AG10803 (cell line): ENCODE measurements around the gene DIO1.
A peak's percentile ranks its signal among the peaks of the same experiment; 100 is the strongest.

Experiments
- DNase-seq: peaks from one replicate; pipeline ENCODE4 v3.0.0; 2010; ENCODE audit warnings: low read depth
- H3K4me3 ChIP-seq: 2 replicates; pipeline ENCODE4 v1.5.1; 2011; ENCODE audit warnings: mild to moderate bottlenecking, low read length, control low read depth
- TF ChIP-seq, protein P1 (sequence below): conservative IDR thresholded peaks from 2 replicates; pipeline ENCODE4 v1.5.1; 2011; ENCODE audit warnings: mild to moderate bottlenecking, low read length, control low read depth, inconsistent platforms

DIO1 gene

DNA sequence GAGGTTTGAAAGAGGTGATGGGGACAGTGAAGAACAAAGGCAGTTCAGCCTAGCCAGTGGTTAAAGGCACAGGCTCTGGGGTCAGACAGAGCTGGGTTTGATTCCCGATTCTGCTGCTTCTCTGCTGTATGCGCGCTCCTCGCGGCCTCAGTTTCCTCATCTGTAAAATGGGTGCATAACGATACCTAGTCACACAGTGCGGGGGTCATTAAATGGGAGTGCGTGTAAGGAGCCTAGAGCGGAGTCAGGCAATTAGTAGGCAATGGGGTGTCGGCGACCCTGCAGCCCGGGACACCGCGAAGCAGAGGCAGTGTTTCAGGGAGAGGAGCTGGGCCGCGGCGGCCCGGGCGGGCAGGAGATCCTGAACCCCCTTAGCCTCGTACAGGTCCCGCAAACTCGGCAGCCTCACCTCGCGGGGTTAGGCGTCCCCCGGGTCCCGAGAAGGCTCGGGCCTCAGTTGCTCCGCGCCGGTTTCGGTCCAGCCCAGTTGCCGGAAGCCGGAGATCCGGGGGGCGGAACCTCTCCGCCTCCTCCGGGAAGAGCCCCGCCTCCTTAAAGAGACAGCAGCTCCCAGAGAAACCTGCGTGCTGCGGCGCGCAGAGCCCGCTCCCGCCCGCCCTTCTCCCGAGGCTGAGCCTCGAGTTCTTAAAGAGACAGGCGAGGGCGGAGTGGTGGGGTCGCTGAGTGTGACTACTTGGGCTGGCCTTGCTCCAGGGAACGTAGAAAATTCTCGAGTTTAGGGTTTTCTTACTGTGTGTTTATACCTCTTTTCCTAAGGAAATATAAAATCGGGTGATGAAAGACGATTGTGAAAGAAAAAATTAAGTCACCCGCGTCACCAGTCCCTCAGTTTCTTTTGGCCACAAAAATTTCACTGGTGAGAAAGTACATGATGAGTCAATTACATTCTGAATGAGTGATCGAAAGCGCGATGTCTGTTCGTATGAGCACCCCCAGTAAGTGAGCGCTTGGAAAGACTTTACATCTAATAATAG is 4.4 kb upstream of the DIO1 start, which contains the start of gene YIPF1:
Gene YIPF1, minus strand, starts transcription at position 494 of the 995 bp plus-strand sequence. CDS start 860 bp downstream, outside the sequence.
- peak within 1 kb of the TSS; percentile 96 for H3K4me3 ChIP-seq
- TF ChIP-seq, protein P1, sequence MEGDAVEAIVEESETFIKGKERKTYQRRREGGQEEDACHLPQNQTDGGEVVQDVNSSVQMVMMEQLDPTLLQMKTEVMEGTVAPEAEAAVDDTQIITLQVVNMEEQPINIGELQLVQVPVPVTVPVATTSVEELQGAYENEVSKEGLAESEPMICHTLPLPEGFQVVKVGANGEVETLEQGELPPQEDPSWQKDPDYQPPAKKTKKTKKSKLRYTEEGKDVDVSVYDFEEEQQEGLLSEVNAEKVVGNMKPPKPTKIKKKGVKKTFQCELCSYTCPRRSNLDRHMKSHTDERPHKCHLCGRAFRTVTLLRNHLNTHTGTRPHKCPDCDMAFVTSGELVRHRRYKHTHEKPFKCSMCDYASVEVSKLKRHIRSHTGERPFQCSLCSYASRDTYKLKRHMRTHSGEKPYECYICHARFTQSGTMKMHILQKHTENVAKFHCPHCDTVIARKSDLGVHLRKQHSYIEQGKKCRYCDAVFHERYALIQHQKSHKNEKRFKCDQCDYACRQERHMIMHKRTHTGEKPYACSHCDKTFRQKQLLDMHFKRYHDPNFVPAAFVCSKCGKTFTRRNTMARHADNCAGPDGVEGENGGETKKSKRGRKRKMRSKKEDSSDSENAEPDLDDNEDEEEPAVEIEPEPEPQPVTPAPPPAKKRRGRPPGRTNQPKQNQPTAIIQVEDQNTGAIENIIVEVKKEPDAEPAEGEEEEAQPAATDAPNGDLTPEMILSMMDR = no peak
- DNase-seq = peak; percentile 86

DNA sequence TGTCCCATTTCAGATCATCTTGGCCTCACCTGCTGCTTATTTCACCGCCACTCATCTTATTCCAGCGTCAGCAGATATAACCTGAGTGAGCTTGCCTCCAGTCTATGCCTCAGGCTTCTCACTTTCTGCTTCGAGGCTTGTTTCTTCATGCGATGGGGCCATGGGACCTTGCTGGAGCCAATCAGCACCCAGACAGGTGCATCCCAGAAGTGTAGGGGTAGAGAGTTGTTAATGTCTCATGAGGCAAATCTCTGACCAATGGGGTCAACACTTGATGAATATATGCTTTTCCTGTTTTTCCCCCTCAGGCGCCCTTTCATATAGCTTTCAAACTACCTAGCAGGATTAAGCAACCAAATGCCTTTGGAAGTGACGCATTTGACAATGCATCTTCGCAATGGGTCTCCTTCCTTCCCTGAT is 3.5 kb upstream of the DIO1 start:
- TF ChIP-seq, protein P1 = no peak
- peak overlapping the region; percentile 96 for H3K4me3 ChIP-seq
- no peak for DNase-seq

DNA sequence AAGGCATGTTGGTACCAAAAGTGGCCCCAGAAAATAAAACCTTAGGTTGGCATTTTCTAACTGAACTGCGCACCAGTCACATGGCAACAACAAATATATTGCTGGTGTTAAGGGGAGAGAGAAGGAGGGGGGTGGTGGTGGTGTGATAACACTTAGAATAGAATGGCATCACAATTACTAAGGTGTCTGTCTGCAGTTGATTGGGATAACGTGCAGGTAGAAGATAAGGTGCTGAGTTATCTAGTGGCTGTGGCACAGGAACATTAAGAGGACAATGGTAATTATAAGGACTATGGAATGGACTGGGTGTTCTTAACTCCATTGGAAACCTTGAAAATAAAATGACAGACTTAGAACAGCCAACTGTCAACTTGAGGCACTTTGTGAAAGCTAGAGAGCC is 3.0 kb upstream of the DIO1 start:
- no peak for DNase-seq
- H3K4me3 ChIP-seq = no peak overlapping the region
- TF ChIP-seq, protein P1 = no peak

- TF ChIP-seq, protein P1 = no peak
- DNase-seq = no peak
- no peak overlapping the region for H3K4me3 ChIP-seq
These were observed 2.3 kb upstream of the DIO1 start for GRCh38 chr1:53891678-53892077.

GRCh38 chr1:53892911-53893310 is 1.1 kb upstream of the DIO1 start:
- no peak for DNase-seq
- TF ChIP-seq, protein P1 = no peak
- no peak overlapping the region for H3K4me3 ChIP-seq

DNA sequence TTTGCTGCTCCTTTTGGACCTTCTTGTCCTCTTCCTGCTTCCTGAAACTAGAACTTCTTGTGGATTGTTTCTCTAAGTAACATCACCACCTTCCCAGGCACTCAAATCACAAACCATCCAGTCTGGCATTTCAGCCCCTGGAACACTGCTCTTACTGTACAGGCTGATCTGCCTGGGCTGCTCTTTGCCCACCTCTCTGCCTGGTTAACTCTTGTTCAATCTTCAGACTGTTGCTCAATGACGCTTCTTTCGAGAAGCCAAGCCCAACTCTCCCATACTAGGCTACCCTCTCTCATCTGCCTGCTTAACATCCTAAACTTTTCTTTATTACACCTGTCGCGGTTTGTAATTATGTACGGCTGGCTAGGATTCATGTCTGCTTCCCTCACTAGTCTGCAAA is 657 bp downstream of the DIO1 start:
- H3K4me3 ChIP-seq = no peak overlapping the region
- DNase-seq = no peak
- TF ChIP-seq, protein P1 = no peak

- TF ChIP-seq, protein P1 = no peak
- H3K4me3 ChIP-seq = no peak overlapping the region
- DNase-seq = peak; percentile 15
These were observed 1.4 kb downstream of the DIO1 start for GRCh38 chr1:53895421-53895820.
